Measurements from ENCODE around the gene RUBCNL.

The RUBCNL gene

DNA sequence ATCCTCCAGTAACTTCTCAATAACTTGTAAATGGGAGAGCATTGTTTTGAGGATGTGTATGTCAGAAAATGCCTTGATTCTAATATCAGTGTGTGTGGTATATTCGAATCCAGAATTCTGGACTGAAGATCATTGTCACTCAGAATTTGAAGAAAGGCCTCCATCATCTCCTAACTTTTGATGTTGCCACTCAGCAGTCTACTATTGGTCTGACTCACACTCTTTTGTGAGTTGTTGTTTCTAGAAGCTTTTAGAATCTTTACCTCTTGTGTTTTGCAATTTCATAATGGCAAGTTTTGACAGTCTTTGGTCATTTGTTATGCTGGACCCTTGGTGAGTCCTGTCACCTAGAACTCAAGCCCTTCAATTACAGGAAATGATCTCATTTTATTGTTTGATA is 77.0 kb downstream of the RUBCNL start:
- DNase-seq (ENCODE audit: low read depth, low spot score): no peak

DNA sequence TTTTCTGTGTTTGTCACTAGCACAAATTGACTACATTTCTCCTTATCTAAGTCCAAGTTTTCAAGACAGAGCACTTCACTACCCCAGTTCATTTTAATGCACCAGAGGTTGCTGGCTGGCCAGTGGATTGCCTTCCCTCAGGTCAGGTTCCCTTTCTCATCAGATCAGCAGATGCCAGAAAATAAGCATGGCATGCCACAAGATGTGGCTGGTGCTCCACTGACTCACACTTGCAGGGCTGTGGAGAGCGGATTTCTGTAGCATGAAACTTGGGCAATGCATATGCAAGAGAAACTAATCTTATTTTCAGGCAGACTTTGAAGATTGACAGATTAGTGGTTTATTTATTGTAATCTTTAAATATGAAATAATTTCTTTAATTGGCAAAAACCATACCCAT is 79.5 kb downstream of the RUBCNL start:
- DNase-seq (ENCODE audit: low read depth, low spot score): no peak

DNA sequence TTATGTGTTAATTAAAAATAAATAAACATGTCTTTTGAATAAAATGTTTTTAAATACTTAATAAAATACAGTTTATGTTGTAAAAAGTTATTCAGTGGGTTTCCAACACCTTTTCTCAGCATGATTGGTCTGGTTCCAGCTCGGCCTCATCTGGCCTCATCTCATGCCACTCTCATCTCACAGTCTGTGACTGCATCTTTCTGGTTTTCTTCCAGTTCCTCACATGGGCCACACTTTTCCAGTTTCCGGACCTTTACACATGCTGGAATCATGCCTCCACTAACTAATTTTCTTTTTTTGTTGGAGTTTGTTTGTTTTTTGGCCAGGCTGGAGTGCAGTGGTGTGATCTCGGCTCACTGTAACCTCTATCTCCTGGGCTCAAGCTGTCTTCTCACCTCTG is 82.5 kb downstream of the RUBCNL start:
- DNase-seq (ENCODE audit: low read depth, low spot score): no peak

- DNase-seq (ENCODE audit: low read depth, low spot score): no peak
Observed at GRCh38 chr13:46303742-46304385, 83.2 kb downstream of the RUBCNL start.

DNA sequence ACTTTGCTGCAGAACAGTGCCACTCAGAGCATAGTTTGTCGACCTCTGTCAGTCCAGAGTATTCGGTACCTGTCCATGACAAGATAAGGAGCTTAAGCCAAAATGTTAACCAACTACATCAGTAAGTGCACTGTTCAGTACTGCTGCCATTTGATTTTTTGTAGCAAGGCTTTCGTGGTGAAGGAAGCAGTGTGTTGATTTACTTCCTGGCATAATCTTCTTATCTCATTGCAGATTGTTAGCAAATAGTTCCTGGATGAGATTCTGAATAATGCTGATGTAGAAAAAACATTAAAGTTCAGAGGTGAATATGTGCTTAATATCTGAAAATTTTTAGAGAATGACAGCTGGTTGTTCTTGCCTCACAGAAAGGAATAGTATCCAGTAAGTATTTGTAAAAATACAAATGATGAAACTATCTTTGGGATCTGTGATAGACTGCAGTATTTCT is 89.7 kb downstream of the RUBCNL start:
- no peak for DNase-seq (ENCODE audit: low read depth, low spot score)

- no peak for DNase-seq (ENCODE audit: low read depth, low spot score)
Observed at GRCh38 chr13:46296921-46297320, 90.1 kb downstream of the RUBCNL start.

GRCh38 chr13:46296115-46296822 is 90.8 kb downstream of the RUBCNL start:
- no peak for DNase-seq (ENCODE audit: low read depth, low spot score)

- no peak for DNase-seq (ENCODE audit: low read depth, low spot score)
Observed at GRCh38 chr13:46295491-46296114, 91.4 kb downstream of the RUBCNL start.

DNA sequence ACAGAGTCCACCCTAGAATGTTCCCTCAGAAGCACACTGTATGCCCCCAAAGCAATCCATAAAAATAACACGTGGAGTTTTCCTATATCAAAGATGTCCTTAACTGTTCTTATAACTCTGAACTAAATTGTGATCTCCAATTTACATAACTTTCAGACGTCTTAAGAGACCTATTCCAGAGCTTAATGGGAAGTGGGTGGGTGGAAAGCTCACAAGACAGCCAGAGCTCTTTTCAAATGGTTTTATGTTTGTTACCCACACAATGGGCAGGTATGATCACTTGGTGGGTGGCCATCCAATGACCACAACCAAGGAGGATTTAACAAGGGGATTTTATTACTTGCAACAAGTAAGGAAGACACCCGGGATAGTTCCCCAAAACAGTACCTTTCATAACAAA is 93.6 kb downstream of the RUBCNL start:
- DNase-seq (ENCODE audit: low read depth, low spot score): no peak

Measured in activated CD4-positive, CD25-positive, alpha-beta regulatory T cell treated with anti-CD3 and anti-CD28 coated beads, Interleukin-2, amount 50 U/mL, for 16 hours (primary cell).